DND-41 (cell line): ENCODE data around the gene WBP2NL.

Source experiments
- ATAC-seq: fragments of 200-7000 bp; cut with Tn5 transposase; 3 replicates; pipeline ENCODE4 v1.9.1; 2021; ENCODE audit warnings: low read depth; ENCODE audit not compliant: insufficient read depth
- DNase-seq: peaks from one replicate; pipeline ENCODE4 v3.0.0-alpha.2; 2020
- H2AFZ ChIP-seq: 2 replicates; pipeline ENCODE4 v1.6.0; 2012; ENCODE audit warnings: low read depth, low read length
- H3K27ac ChIP-seq: 2 replicates; pipeline ENCODE4 v1.5.1; 2012; ENCODE audit warnings: low read length, inconsistent platforms
- H3K27me3 ChIP-seq: fragments of 200-600 bp; sonication (generic); 2 replicates; pipeline ENCODE4 v1.6.0; 2012; ENCODE audit warnings: low read length, mild to moderate bottlenecking, inconsistent platforms; ENCODE audit not compliant: insufficient read depth, poor library complexity
- H3K36me3 ChIP-seq: 2 replicates; pipeline ENCODE4 v1.5.1; 2012; ENCODE audit warnings: low read length, inconsistent platforms; ENCODE audit not compliant: insufficient read depth
- H3K4me1 ChIP-seq: 2 replicates; pipeline ENCODE4 v1.5.1; 2012; ENCODE audit warnings: mild to moderate bottlenecking, low read length; ENCODE audit not compliant: insufficient read depth
- H3K4me2 ChIP-seq: 2 replicates; pipeline ENCODE4 v1.6.0; 2012; ENCODE audit warnings: mild to moderate bottlenecking, moderate library complexity, low read length, inconsistent platforms; ENCODE audit not compliant: insufficient read depth
- H3K4me3 ChIP-seq, 2 experiments: fragments of 200-600 bp in 1 of 2; shearing (Covaris generic) in 1 of 2; 2 replicates each; pipeline ENCODE4 v1.5.1; 2012 to 2016; ENCODE audit warnings: inconsistent platforms in 2 of 2, low read length in 2 of 2, mild to moderate bottlenecking in 2 of 2, low read depth in 1 of 2, moderate library complexity in 1 of 2
- H3K79me2 ChIP-seq: 2 replicates; pipeline ENCODE4 v1.6.0; 2012; ENCODE audit warnings: low read length, inconsistent platforms; ENCODE audit not compliant: insufficient read depth
- H3K9ac ChIP-seq: 2 replicates; pipeline ENCODE4 v1.6.0; 2012; ENCODE audit warnings: low read depth, mild to moderate bottlenecking, inconsistent platforms, low read length, moderate library complexity
- H3K9me3 ChIP-seq: 2 replicates; pipeline ENCODE4 v1.5.1; 2012; ENCODE audit warnings: low read length, moderate library complexity, mild to moderate bottlenecking, inconsistent platforms; ENCODE audit not compliant: insufficient read depth, severe bottlenecking
- H4K20me1 ChIP-seq: 2 replicates; pipeline ENCODE4 v1.6.0; 2012; ENCODE audit warnings: low read length; ENCODE audit not compliant: insufficient read depth
- CTCF ChIP-seq: IDR thresholded peaks from 2 replicates; pipeline ENCODE4 v1.5.1; 2012; ENCODE audit warnings: borderline replicate concordance, low read length, moderate library complexity, mild to moderate bottlenecking; ENCODE audit not compliant: poor library complexity, severe bottlenecking; ENCODE audit errors: extremely low read depth
- EZH2 ChIP-seq: IDR thresholded peaks from 3 replicates; pipeline ENCODE4 v1.6.1; 2012; ENCODE audit warnings: borderline replicate concordance, low read depth, mild to moderate bottlenecking, moderate library complexity, low read length, inconsistent platforms; ENCODE audit not compliant: severe bottlenecking

WBP2NL gene

GRCh38 chr22:42074846-42075676 lies 76.5 kb downstream of the WBP2NL start:
- ATAC-seq, result no peak
- Histone ChIP-seq H3K36me3 (no peaks in the 10 kb centered on the region), H3K9ac (no peak overlapping the region), H3K27ac (no peak overlapping the region), H3K4me1 (peaks cover 28% of the 10 kb centered on the region), H3K79me2 (peaks cover 9% of the 10 kb centered on the region), H3K27me3 (no peaks in the 10 kb centered on the region), H3K9me3 (no peaks in the 10 kb centered on the region), H2AFZ (no peak overlapping the region), H4K20me1 (no peaks in the 10 kb centered on the region), H3K4me3 (no peak overlapping the region), H3K4me2 (no peak overlapping the region)
- no peak for DNase-seq
- TF ChIP-seq CTCF, result no peak
- no peak for TF ChIP-seq EZH2

GRCh38 chr22:42076764-42077485 lies 78.3 kb downstream of the WBP2NL start:
- ATAC-seq (no peak), DNase-seq (no peak)
- Histone ChIP-seq H3K4me3 (no peak overlapping the region), H4K20me1 (no peaks in the 10 kb centered on the region), H3K9me3 (no peaks in the 10 kb centered on the region), H3K36me3 (peaks cover 5% of the 10 kb centered on the region; the same call in 1 of the 2 replicates), H3K9ac (no peak overlapping the region), H3K79me2 (peaks cover 24% of the 10 kb centered on the region), H3K27ac (no peak overlapping the region), H3K4me1 (peaks cover 29% of the 10 kb centered on the region), H2AFZ (no peak overlapping the region), H3K27me3 (no peaks in the 10 kb centered on the region), H3K4me2 (no peak overlapping the region)
- TF ChIP-seq EZH2 (no peak), CTCF (no peak)

- H3K27ac ChIP-seq, result no peak overlapping the region
- H3K79me2 ChIP-seq, result peaks cover 29% of the 10 kb centered on the region
- TF ChIP-seq EZH2 (no peak), CTCF (no peak)
- no peak overlapping the region; the same call in 1 of the 2 replicates for H2AFZ ChIP-seq
- H3K9me3 ChIP-seq, result no peaks in the 10 kb centered on the region
- ATAC-seq, result no peak
- no peak overlapping the region for H3K4me2 ChIP-seq
- no peak for DNase-seq
- H3K9ac ChIP-seq, result no peak overlapping the region
- peaks cover 12% of the 10 kb centered on the region; the same call in 1 of the 2 replicates for H3K36me3 ChIP-seq
- H3K4me3 ChIP-seq, result no peak overlapping the region
- peaks cover 30% of the 10 kb centered on the region for H3K4me1 ChIP-seq
- no peaks in the 10 kb centered on the region for H4K20me1 ChIP-seq
- no peaks in the 10 kb centered on the region for H3K27me3 ChIP-seq
Observed at GRCh38 chr22:42077486-42078125, 79.0 kb downstream of the WBP2NL start.
